Ovary (tissue), 9 donors: Measurements from ENCODE around the gene PAPOLB. TPM values are rescaled to one million over a fixed set of nuclear protein-coding genes. Genes with fewer than 3 reads are reported as not detected.

Experiments
- DNase-seq, 5 donors: peaks; one replicate each; pipeline ENCODE4 v3.0.0-alpha.2; 2019 to 2020
- H3K27ac ChIP-seq, 2 donors: fragments of 200-600 bp; one replicate each; pipeline versions ENCODE4 v1.5.1 to v1.8.0; 2019 to 2022
- H3K27me3 ChIP-seq: fragments of 200-600 bp; one replicate; pipeline ENCODE4 v1.8.0; 2022
- H3K36me3 ChIP-seq: fragments of 200-600 bp; sonication (generic); one replicate; pipeline ENCODE4 v1.5.1; 2019
- H3K4me1 ChIP-seq: one replicate; pipeline ENCODE4 v1.8.1; 2013; ENCODE audit warnings: mild to moderate bottlenecking, moderate library complexity; ENCODE audit not compliant: insufficient read depth
- H3K4me3 ChIP-seq: fragments of 200-600 bp; sonication (generic); one replicate; pipeline ENCODE4 v1.5.1; 2017
- H3K9me3 ChIP-seq, 2 donors: fragments of 200-600 bp in 1 of 2; sonication (generic) in 1 of 2; one replicate each; pipeline versions ENCODE4 v1.5.1 to v1.8.1; 2013 to 2019; ENCODE audit warnings: mild to moderate bottlenecking in 1 of 2, moderate library complexity in 1 of 2
- CTCF ChIP-seq, 3 donors: fragments of 450-650 bp in 2 of 3; fragments of 200-600 bp in 1 of 3; IDR thresholded peaks; one replicate each; pipeline versions ENCODE4 v1.5.1 to v1.8.0; 2016 to 2022; ENCODE audit warnings: antibody characterized with exemption in 3 of 3, mild to moderate bottlenecking in 1 of 3
- EP300 ChIP-seq: sonication (generic); formaldehyde crosslinking; IDR thresholded peaks from one replicate; pipeline ENCODE4 v1.6.1; 2017; ENCODE audit warnings: antibody characterized with exemption
- POLR2A ChIP-seq: fragments of 450-650 bp; IDR thresholded peaks from one replicate; pipeline ENCODE4 v1.6.1; 2017; ENCODE audit warnings: antibody characterized with exemption, mild to moderate bottlenecking, moderate library complexity
- WGBS, 3 donors: extraction: QIAGEN DNeasy Blood & Tissue Kit in 1 of 3; methylation state at CpG; one replicate each; pipeline versions ENCODE4 v1.1.5 to v1.1.7; 2013 to 2017; 5-methylcytosine and 5-hydroxymethylcytosine counted together
- intact Hi-C, 4 donors: fragments of 100-400 bp; cut with DNase I; formaldehyde crosslinking; loops; one replicate each; pipeline versions ENCODE4 v1.11.0 to v1.15.1; 2022 to 2023
- polyA plus RNA-seq, 2 donors: library from polyadenylated mRNA; stranded (reverse); fragments of 200-250 nt in 1 of 2; fragments of 350-450 nt in 1 of 2; fragmentation: Illumina TruSeq in 1 of 2; extraction: RNeasy Lipid Tissue Mini Kit (QIAGEN cat#74804) in 1 of 2; gene quantifications; one replicate each; pipeline ENCODE4 v1.2.3, GENCODE V29; 2013 to 2014
- total RNA-seq, 7 donors: library from RNA; depleted of rRNA in 2 of 7; stranded (reverse); fragments of >200 nt in 2 of 7; fragmentation: NEBNext Ultra II Directional in 3 of 7; extraction: Animal tissue kit (Norgen Biotek cat#: 25700) in 3 of 7; gene quantifications; one replicate each; pipeline versions ENCODE4 v1.1.0 to v1.2.4, GENCODE V29; 2016 to 2023
- donor health status: DM: no; HTN: no; CAD: no; lungs with moderate emphysema.
- donor health status: DM: no; HTN: no; CAD: no.
- donor health status: Bipolar disorder and iron deficiency.
- donor health status: DM: yes; HTN: yes; CAD: no.
- donor health status: DM: no; HTN: no; CAD: no.
- donor health status: DM: yes; HTN: yes; CAD: no.

The PAPOLB gene
- total and polyA plus RNA-seq, 9 donors = under 0.01 to 0.36 (median 0.09) TPM; not detected in 3

GRCh38 chr7:4856336-4857057 lies 5.3 kb downstream of the PAPOLB start:
- Histone ChIP-seq H3K9me3 (no peaks in the 10 kb centered on the region), H3K4me1 (no peaks in the 10 kb centered on the region), H3K27me3 (no peaks in the 10 kb centered on the region), H3K27ac (no peak overlapping the region), H3K4me3 (no peak overlapping the region), H3K36me3 (no peaks in the 10 kb centered on the region)
- intact Hi-C loops = no loop called here
- no peak for DNase-seq
- WGBS, 3 donors = 75 to 87% (median 75%) methylated on average over 10 of the region's 10 CpGs
- TF ChIP-seq POLR2A = no peak
- no peak for TF ChIP-seq CTCF (IDR thresholded peaks at IDR 0.05)
- no peak for TF ChIP-seq EP300

GRCh38 chr7:4854916-4855315 lies 6.9 kb downstream of the PAPOLB start:
- peaks cover 0 to 4% of the 10 kb centered on the region in 2 donors for H3K9me3 ChIP-seq
- H3K4me1 ChIP-seq = no peaks in the 10 kb centered on the region
- H3K27me3 ChIP-seq = no peaks in the 10 kb centered on the region
- no peak for TF ChIP-seq EP300
- TF ChIP-seq CTCF (IDR thresholded peaks at IDR 0.05) = no peak
- no peak for TF ChIP-seq POLR2A
- 75 to 89% (median 76%) methylated on average over 6 of the region's 6 CpGs for WGBS, 3 donors
- DNase-seq = no peak
- intact Hi-C loops = no loop called here
- no peak overlapping the region for H3K27ac ChIP-seq
- no peaks in the 10 kb centered on the region for H3K36me3 ChIP-seq
- no peak overlapping the region for H3K4me3 ChIP-seq

DNA sequence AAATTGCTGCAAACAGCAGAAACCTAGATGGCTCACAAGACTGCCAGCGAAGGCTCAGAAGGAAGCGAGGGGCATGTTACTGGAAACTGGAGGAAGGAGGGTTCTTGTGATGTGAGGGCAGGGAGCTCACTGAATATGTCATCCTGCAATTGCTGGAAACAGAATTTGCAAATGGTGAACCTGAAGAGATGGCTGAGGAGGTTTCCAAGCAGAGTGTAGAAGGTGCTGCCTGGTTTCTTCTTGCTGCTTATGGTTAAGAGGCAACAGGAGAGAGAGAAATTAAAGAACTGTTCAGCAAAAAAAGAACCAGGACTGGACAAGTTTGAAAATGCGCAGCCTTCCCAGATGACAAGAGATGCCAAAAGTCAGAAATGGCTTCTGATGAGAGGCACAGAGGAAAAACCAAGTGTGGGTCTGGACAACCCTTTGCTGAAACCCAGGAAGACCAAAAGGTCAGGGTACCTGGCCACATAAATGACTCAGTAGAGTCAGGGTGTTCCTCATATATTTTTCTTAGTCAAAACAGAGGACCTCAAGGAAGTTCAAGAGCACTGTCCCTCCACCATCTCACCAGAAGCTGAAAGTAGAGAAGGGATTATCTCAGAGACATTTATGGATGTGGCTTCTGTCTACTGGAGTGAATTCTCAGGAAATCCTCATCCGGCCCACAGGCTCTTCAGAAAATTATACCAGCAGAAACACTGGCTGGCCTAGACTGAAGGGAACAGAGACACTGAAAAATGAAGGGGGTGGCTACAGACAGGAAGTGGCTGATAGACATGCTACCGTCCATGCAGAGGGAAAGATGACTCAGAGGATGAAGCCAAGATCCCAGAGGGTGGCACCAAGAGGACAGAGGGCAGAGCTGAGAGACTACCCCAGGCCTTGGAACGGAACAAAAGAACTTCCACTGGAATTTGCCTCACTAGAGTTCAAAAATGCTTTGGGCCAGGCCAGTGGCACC lies 10.1 kb downstream of the PAPOLB start:
- 79 to 86% (median 85%) methylated on average over 6 of the region's 6 CpGs for WGBS, 3 donors
- DNase-seq = no peak
- no peaks in the 10 kb centered on the region for H3K36me3 ChIP-seq
- H3K27ac ChIP-seq = no peak overlapping the region
- intact Hi-C loops = no loop called here
- no peak overlapping the region for H3K4me3 ChIP-seq
- H3K4me1 ChIP-seq = no peaks in the 10 kb centered on the region
- TF ChIP-seq CTCF (IDR thresholded peaks at IDR 0.05) (no peak), POLR2A (no peak), EP300 (no peak)
- no peaks in the 10 kb centered on the region for H3K27me3 ChIP-seq
- peaks cover 0 to 4% of the 10 kb centered on the region in 2 donors for H3K9me3 ChIP-seq

GRCh38 chr7:4850262-4850795 lies 11.5 kb downstream of the PAPOLB start:
- no peaks in the 10 kb centered on the region for H3K27me3 ChIP-seq
- intact Hi-C loops = no loop called here
- no peak overlapping the region for H3K4me3 ChIP-seq
- TF ChIP-seq POLR2A (no peak), CTCF (IDR thresholded peaks at IDR 0.05) (no peak), EP300 (no peak)
- H3K4me1 ChIP-seq = no peaks in the 10 kb centered on the region
- H3K9me3 ChIP-seq = peaks cover 0 to 4% of the 10 kb centered on the region in 2 donors
- H3K27ac ChIP-seq = no peak overlapping the region
- H3K36me3 ChIP-seq = no peaks in the 10 kb centered on the region
- DNase-seq = no peak
- 66 to 80% (median 72%) methylated on average over 8 of the region's 8 CpGs for WGBS, 3 donors
